22Rv1 (cell line): Measurements from ENCODE around the gene LRRC56.

Experiments
- H3K27ac ChIP-seq: fragments of 450-650 bp; 2 replicates; pipeline ENCODE4 v1.5.1; 2017
- CTCF ChIP-seq: fragments of 450-650 bp; IDR thresholded peaks from 2 replicates; pipeline ENCODE4 v1.5.1; 2017; ENCODE audit warnings: mild to moderate bottlenecking
- ZFX ChIP-seq: fragments of 450-650 bp; IDR thresholded peaks from 2 replicates; pipeline ENCODE4 v1.6.1; 2017; ENCODE audit warnings: antibody characterized with exemption, borderline replicate concordance

The LRRC56 gene

DNA sequence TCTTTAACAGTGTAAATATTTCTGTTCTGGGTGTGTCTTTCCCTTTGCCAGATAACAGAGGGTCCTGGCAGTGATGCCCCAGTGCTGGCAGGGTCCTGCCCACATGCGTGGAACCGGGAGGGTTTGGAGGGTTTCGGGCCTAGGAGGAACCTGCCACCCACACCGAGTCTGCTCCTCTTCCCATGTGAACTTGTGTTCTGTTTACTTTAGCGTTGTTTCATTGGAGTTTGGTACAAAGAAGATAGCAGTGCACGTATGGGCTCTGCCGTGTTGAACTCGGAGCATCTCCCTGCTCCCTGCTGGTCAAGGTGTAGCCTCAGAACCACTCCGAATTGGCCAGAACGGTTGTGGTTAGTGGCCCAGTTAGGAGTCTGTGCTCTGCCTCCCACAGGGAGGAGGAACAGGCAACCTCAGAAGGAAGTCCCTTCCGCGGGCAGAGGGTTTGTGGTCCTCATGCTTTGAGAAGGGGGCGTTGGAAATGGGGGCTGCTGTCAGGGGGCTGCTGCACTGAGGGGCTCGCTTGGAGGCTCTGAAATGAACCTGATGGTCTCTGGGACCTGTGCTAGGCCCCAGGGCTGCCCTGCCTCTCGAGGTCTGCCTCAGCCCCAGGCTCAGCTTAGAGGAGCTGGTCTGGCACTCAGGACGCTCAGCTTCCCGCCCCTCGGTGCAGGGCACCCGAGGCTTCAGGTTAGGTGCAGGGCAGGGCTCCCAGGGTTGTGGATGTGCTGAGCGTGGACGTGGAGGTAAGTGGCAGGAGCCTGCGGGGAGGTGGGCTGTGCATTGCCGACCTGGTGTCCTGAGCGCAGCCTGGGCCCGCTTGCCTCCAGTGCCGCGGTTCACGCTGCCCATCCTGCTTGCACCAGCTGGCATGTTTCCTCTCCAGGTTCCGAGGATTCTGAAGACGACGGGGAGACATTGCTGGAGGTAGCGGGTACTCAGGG lies 49.3 kb downstream of the LRRC56 start:
- no peak for TF ChIP-seq CTCF
- TF ChIP-seq ZFX, result no peak
- no peak overlapping the region for H3K27ac ChIP-seq

- H3K27ac ChIP-seq, result no peak overlapping the region
- TF ChIP-seq ZFX (no peak), CTCF (no peak)
These were observed 50.2 kb downstream of the LRRC56 start for GRCh38 chr11:587546-587945.

- no peak overlapping the region for H3K27ac ChIP-seq
- TF ChIP-seq ZFX (no peak), CTCF (no peak)
These were observed 50.7 kb downstream of the LRRC56 start for GRCh38 chr11:587978-588380.

GRCh38 chr11:589798-590197 lies 52.5 kb downstream of the LRRC56 start:
- TF ChIP-seq ZFX, result no peak
- TF ChIP-seq CTCF, result no peak
- H3K27ac ChIP-seq, result no peak overlapping the region

DNA sequence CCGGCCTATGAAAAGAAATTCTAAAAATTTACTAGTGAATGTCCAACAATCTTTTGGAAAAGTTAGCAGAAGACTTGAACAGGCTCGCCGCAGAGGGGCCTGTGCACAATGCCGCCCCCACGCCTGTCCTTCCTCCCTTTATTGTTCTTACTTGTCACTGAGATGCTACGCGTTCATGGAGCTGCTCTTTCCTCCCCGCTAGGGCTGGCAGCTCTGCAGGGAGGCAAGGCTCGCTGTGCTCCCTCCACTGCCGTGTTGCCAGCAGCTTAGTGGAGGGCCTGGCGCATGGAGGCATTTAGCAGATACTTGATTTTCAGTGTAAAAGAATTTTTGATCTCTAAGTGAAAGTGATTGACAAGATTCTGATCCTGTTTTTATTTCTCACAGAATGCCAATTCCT lies 53.7 kb downstream of the LRRC56 start:
- TF ChIP-seq CTCF, result no peak
- TF ChIP-seq ZFX, result no peak
- no peak overlapping the region for H3K27ac ChIP-seq

DNA sequence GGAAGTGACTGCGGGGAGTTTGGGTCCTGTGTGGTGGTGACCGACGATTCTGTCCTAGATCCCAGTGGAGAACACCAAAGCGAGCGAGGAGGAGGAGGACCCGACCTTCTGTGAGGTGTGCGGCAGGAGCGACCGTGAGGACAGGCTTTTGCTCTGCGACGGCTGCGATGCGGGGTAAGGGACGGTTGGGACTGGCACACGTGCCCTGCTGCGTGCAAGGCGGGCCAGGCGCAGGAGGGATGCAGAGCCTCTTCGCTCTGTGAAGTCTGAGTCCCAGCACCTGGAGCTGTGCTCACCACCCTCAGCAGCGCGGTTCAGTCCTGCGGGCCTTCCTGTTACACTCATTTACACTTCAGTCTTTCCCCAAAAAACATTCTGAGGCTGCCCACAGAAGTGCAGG lies 55.2 kb downstream of the LRRC56 start:
- no peak overlapping the region for H3K27ac ChIP-seq
- TF ChIP-seq ZFX, result no peak
- no peak for TF ChIP-seq CTCF

GRCh38 chr11:592918-593317 lies 55.6 kb downstream of the LRRC56 start:
- no peak for TF ChIP-seq CTCF
- TF ChIP-seq ZFX, result no peak
- no peak overlapping the region for H3K27ac ChIP-seq
